Rectal smooth muscle tissue (tissue), 1 donor: Measurements from ENCODE around the gene GOLGA8J.
"Not testable (repeated sequence)": the region's sequence is repeated elsewhere in the genome, so short reads cannot be mapped to it uniquely, and the experiment has no call there.

Experiments
- H3K27ac ChIP-seq: one replicate; pipeline ENCODE4 v1.7.0; 2013; ENCODE audit warnings: low read depth, low read length, inconsistent platforms
- H3K27me3 ChIP-seq: one replicate; pipeline ENCODE4 v1.7.0; 2013; ENCODE audit warnings: low read length; ENCODE audit not compliant: control insufficient read depth, insufficient read depth
- H3K36me3 ChIP-seq: one replicate; pipeline ENCODE4 v1.7.0; 2013; ENCODE audit warnings: low read length; ENCODE audit not compliant: control insufficient read depth, insufficient read depth
- H3K4me1 ChIP-seq: one replicate; pipeline ENCODE4 v1.7.0; 2013; ENCODE audit warnings: low read length; ENCODE audit not compliant: control insufficient read depth, insufficient read depth
- H3K4me3 ChIP-seq: one replicate; pipeline ENCODE4 v1.7.0; 2013; ENCODE audit warnings: low read length
- H3K9ac ChIP-seq: one replicate; pipeline ENCODE4 v1.7.0; 2013; ENCODE audit warnings: low read length

The GOLGA8J gene, protein sequence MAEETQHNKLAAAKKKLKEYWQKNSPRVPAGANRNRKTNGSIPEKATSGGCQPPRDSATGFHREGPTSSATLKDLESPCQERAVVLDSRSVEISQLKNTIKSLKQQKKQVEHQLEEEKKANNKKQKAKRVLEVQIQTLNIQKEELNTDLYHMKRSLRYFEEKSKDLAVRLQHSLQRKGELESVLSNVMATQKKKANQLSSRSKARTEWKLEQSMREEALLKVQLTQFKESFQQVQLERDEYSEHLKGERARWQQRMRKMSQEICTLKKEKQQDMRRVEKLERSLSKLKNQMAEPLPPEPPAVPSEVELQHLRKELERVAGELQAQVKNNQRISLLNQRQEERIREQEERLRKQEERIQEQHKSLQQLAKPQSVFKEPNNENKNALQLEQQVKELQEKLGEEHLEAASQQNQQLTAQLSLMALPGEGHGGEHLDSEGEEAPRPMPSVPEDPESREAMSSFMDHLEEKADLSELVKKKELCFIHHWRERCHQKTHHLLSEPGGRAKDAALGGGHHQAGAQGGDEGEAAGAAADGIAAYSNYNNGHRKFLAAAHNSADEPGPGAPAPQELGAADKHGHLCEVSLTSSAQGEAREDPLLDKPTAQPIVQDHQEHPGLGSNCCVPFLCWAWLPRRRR

DNA sequence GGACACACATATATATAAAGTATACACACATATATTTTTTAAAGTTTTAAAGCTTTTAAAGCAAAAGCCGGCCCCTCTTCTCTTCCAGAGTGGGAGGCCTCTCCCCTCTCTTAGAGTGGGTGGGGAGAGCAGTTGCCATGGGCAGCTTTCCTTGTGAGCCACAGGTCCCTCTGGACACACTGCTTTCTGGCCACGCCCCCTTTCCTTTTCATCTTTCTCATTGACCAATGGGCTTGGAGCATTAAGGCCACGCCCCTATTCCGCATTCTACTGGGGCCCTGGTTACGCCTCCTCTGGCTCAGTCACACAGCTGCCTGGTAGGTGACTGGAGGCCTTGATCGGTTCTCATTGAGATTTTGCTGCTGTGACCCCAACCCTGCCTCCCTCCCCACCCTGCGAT is at the start of gene GOLGA8J:
Gene GOLGA8J (plus strand): TSS at position 301 of the 400 bp plus-strand sequence. CDS start 98 bp downstream, at position 399.
- H3K36me3 ChIP-seq, H3K9ac ChIP-seq, H3K27ac ChIP-seq, H3K4me1 ChIP-seq, H3K4me3 ChIP-seq, H3K27me3 ChIP-seq: not testable (repeated sequence)

GRCh38 chr15:30033211-30033610 is 49.5 kb upstream of the GOLGA8J start:
- Histone ChIP-seq H3K27ac (no peak overlapping the region), H3K36me3 (no peaks in the 10 kb centered on the region), H3K4me3 (no peak overlapping the region), H3K4me1 (no peaks in the 10 kb centered on the region), H3K27me3 (no peaks in the 10 kb centered on the region), H3K9ac (no peak overlapping the region)

DNA sequence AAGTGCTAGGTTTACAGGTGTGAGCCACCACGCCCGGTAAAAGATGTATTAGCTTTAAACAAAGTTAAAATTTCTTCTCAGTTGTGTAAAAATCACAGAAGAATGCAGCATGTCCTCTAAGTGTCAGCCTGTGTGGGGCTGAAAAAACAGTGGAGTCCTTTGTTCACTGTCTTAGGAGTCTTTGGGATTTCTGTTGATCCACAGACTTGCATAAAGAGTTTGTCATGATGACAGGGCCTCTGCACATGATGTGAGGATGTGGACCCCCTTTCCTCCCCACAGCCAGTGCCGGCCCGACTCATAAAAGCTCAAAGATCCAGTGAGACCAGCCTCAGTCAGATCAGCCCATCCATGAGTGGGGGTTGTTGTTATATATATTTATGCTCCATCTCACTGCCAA is 49.0 kb upstream of the GOLGA8J start:
- no peaks in the 10 kb centered on the region for H3K27me3 ChIP-seq
- no peaks in the 10 kb centered on the region for H3K36me3 ChIP-seq
- no peak overlapping the region for H3K27ac ChIP-seq
- H3K4me3 ChIP-seq, result no peak overlapping the region
- no peak overlapping the region for H3K9ac ChIP-seq
- H3K4me1 ChIP-seq, result no peaks in the 10 kb centered on the region

DNA sequence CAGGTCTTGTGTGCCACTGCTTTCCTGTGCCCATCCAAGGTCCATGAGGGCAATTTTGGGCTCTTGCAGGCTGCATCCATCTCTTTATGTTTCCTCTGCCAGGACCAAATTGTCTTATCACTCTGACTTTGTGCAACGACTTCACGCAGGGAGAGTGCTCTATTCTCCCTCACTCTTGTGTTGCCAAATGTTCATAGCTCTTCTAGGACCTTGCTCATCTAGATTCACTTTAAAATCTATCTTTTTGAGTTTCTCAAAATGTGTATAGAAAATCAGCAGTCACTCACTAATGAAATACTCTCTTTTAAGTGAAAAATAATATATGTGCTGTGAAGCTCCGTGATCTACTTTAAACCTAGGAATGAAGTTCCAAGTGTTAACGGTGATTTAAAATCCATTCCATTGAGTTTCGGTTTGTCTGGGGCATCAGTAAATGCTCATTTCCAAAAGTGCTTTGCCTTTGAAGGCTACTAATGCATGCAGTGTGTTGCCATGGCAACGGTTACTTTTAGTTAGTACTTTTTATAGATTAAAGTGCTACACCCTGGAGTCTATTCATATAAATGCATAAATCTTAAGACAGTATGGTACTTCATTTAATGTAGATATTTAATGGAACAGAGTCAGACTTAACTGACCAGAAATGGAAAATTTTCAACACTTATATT is 46.6 kb upstream of the GOLGA8J start:
- Histone ChIP-seq H3K9ac (no peak overlapping the region), H3K27ac (no peak overlapping the region)

DNA sequence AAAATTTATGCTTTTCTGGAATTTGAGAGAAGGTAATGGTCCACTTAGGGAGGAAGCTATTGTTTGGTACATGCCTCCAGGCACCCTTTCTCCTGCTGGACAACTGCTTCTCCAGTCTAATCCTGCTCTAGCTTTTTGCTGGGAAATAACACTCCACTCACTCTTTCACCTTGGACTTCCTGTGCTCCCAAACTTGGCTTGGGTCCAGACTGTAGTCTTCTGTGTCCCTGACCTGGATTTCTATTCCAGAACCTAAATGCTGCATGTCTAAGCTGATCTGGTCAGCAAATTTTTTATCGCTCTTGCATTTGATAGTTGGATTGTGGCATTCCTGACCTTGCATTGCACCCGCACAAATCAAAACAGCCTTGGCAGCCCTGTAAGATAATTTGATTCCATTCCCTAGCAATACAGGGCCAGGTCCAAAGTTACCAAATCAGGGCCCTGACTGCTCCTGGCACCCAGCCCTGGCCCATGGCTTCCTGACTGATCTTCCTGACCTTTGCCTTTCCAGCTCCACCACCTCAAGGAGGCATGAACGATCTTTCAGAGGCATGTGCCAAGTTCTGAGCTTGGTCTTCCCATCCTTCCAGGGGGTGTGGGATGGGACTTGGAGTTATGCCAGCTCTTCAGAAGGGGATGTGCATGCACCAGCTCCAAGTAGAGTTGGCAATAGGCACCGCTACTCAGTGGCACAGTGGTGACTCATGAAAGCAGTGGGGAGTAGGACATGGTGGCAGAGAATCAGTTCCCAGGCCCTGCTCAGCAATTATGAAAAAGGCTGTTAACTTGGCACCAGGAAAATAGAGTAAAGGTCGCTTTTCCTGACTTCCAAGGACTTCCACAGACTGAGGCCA is 43.9 kb upstream of the GOLGA8J start:
- no peak overlapping the region for H3K4me3 ChIP-seq
- H3K4me1 ChIP-seq, result peaks cover 3% of the 10 kb centered on the region
- no peaks in the 10 kb centered on the region for H3K36me3 ChIP-seq
- H3K27me3 ChIP-seq, result no peaks in the 10 kb centered on the region
- H3K27ac ChIP-seq, result no peak overlapping the region
- no peak overlapping the region for H3K9ac ChIP-seq

More for the DNA sequence above, 46.6 kb upstream of the GOLGA8J start:
- no peaks in the 10 kb centered on the region for H3K4me1 ChIP-seq
- H3K4me3 ChIP-seq, result no peak overlapping the region
- H3K27me3 ChIP-seq, result no peaks in the 10 kb centered on the region
- no peaks in the 10 kb centered on the region for H3K36me3 ChIP-seq

DNA sequence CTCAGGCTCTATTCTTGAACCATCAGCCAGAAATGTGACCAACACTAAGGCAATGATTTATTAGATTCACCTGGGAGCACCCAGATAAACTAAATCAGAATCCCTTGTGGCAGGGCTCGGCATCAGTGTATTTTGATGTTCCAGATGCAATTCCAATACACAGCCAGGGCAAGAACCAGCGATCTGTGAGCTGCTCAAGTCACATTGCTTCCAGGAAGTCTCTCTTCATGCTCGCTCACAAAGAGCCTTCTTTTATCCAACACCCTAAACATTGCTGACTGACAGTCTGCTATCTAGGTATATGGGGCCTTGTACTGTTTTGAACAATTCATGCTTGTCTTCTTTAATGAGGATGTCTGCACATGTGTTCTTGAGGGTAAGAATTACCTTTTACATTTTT is 40.9 kb upstream of the GOLGA8J start:
- Histone ChIP-seq H3K36me3 (no peaks in the 10 kb centered on the region), H3K9ac (no peak overlapping the region), H3K4me3 (no peak overlapping the region), H3K27me3 (no peaks in the 10 kb centered on the region), H3K27ac (no peak overlapping the region), H3K4me1 (peaks cover 3% of the 10 kb centered on the region)

DNA sequence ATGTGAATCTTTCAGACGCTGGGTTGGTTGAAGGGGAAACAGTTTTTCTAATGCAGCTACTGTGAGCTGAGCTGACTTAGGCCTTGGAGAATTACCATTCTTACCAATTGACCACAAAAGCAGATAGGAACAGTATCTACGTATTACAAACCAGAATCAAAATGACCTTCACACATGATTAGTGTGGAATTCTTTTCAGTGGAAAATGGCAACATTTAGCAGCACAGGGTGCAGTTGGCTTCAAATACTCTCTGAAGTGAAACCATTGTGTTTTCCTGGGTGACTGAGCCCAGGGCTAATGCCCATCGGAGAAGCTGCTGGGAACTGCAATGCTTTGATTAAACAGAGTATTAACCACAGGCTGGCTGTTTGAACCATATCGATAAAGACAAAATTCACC is 40.2 kb upstream of the GOLGA8J start:
- Histone ChIP-seq H3K27me3 (no peaks in the 10 kb centered on the region), H3K4me3 (no peak overlapping the region), H3K27ac (no peak overlapping the region), H3K36me3 (no peaks in the 10 kb centered on the region), H3K9ac (no peak overlapping the region), H3K4me1 (peaks cover 3% of the 10 kb centered on the region)

GRCh38 chr15:30043211-30043655 is 39.5 kb upstream of the GOLGA8J start:
- no peak overlapping the region for H3K4me3 ChIP-seq
- no peaks in the 10 kb centered on the region for H3K27me3 ChIP-seq
- H3K36me3 ChIP-seq, result no peaks in the 10 kb centered on the region
- peaks cover 3% of the 10 kb centered on the region for H3K4me1 ChIP-seq
- H3K27ac ChIP-seq, result no peak overlapping the region
- no peak overlapping the region for H3K9ac ChIP-seq

- Histone ChIP-seq H3K9ac (no peak overlapping the region), H3K4me3 (no peak overlapping the region), H3K27me3 (no peaks in the 10 kb centered on the region), H3K4me1 (peaks cover 3% of the 10 kb centered on the region), H3K27ac (no peak overlapping the region), H3K36me3 (no peaks in the 10 kb centered on the region)
Measured at GRCh38 chr15:30044377-30044776, 38.4 kb upstream of the GOLGA8J start.

DNA sequence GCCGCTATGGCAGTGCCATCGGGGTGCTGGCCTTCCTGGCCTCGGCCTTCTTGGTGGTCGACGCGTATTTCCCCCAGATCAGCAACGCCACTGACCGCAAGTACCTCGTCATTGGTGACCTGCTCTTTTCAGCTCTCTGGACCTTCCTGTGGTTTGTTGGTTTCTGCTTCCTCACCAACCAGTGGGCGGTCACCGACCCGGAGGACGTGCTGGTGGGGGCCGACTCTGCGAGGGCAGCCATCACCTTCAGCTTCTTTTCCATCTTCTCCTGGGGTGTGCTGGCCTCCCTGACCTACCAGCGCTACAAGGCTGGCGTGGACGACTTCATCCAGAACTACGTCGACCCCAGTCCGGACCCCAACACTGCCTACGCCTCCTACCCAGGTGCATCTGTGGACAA is 37.9 kb upstream of the GOLGA8J start:
- H3K27me3 ChIP-seq, H3K36me3 ChIP-seq, H3K27ac ChIP-seq, H3K4me1 ChIP-seq, H3K9ac ChIP-seq, H3K4me3 ChIP-seq: not testable (repeated sequence)

GRCh38 chr15:30045248-30046041 is 37.3 kb upstream of the GOLGA8J start:
- not testable (repeated sequence) for H3K27me3 ChIP-seq, H3K27ac ChIP-seq, H3K36me3 ChIP-seq, H3K9ac ChIP-seq, H3K4me3 ChIP-seq, H3K4me1 ChIP-seq
